ENCODE measurements around the gene INSYN1.

- TF ChIP-seq, protein P1, sequence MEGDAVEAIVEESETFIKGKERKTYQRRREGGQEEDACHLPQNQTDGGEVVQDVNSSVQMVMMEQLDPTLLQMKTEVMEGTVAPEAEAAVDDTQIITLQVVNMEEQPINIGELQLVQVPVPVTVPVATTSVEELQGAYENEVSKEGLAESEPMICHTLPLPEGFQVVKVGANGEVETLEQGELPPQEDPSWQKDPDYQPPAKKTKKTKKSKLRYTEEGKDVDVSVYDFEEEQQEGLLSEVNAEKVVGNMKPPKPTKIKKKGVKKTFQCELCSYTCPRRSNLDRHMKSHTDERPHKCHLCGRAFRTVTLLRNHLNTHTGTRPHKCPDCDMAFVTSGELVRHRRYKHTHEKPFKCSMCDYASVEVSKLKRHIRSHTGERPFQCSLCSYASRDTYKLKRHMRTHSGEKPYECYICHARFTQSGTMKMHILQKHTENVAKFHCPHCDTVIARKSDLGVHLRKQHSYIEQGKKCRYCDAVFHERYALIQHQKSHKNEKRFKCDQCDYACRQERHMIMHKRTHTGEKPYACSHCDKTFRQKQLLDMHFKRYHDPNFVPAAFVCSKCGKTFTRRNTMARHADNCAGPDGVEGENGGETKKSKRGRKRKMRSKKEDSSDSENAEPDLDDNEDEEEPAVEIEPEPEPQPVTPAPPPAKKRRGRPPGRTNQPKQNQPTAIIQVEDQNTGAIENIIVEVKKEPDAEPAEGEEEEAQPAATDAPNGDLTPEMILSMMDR (IDR thresholded peaks at IDR 0.05): no peak
- TF ChIP-seq POLR2A (IDR thresholded peaks at IDR 0.05): no peak
Observed at GRCh38 chr15:73710321-73710720, 42.8 kb downstream of the INSYN1 start.
